ENCODE data around the gene PPIP5K2. TPM values are rescaled to one million over a fixed set of nuclear protein-coding genes. Genes with fewer than 3 reads are reported as not detected.
"Not testable (repeated sequence)": the region's sequence is repeated elsewhere in the genome, so short reads cannot be mapped to it uniquely, and the experiment has no call there.

PPIP5K2 gene
- total and polyA plus RNA-seq, 10 donors = 22.3 to 79.8 (median 63.5) TPM

DNA sequence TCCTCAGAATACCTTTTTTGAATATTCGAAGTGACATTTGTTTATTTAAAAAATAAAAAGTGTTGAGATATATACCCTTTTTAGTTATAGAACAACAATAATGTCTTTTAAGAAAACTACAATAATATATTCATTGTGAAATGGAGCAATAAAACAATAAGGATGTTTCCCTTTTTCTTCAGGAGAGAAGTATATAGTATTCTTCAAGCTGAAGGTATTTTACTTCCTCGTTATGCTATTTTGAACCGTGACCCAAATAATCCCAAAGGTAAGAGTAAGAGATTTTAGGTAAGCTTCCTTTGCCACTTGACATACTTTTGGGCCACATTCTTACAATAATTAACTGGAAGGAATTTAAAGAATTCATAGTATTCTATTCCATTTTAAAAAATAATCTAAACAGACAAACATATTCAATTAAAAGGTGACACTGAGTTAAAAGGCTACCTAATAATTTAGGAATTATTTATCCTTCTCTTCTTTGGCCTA is 18.1 kb downstream of the PPIP5K2 start:
- no peaks in the 10 kb centered on the region for H3K9me3 ChIP-seq
- H3K27me3 ChIP-seq (replicated peaks in 1 of 7) = no peaks in the 10 kb centered on the region
- TF ChIP-seq POLR2A (IDR thresholded peaks at IDR 0.05) (no peak), POLR2AphosphoS5 (IDR thresholded peaks at IDR 0.05) (no peak)
- TF ChIP-seq, protein P1, sequence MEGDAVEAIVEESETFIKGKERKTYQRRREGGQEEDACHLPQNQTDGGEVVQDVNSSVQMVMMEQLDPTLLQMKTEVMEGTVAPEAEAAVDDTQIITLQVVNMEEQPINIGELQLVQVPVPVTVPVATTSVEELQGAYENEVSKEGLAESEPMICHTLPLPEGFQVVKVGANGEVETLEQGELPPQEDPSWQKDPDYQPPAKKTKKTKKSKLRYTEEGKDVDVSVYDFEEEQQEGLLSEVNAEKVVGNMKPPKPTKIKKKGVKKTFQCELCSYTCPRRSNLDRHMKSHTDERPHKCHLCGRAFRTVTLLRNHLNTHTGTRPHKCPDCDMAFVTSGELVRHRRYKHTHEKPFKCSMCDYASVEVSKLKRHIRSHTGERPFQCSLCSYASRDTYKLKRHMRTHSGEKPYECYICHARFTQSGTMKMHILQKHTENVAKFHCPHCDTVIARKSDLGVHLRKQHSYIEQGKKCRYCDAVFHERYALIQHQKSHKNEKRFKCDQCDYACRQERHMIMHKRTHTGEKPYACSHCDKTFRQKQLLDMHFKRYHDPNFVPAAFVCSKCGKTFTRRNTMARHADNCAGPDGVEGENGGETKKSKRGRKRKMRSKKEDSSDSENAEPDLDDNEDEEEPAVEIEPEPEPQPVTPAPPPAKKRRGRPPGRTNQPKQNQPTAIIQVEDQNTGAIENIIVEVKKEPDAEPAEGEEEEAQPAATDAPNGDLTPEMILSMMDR (IDR thresholded peaks at IDR 0.05 in 8 of 11, conservative IDR thresholded peaks at IDR 0.05 in 3 of 11) = no peak
- peaks cover 0 to 13% (median 0%) of the 10 kb centered on the region in 6 donors for H3K4me1 ChIP-seq
- intact Hi-C loops (cut with DNase I; ENCODE audit: low total_unique reads) = loop anchor here (10.0 kb wide), 1 partner anchor 553 kb away; no protein-coding TSS in a partner anchor
- H3K36me3 ChIP-seq = peaks cover 0 to 79% (median 17%) of the 10 kb centered on the region in 6 donors
- no peak overlapping the region for H3K27ac ChIP-seq
- no peak for DNase-seq
- WGBS, 5 donors = 91 to 98% (median 93%) methylated on average over 3 of the region's 3 CpGs
- H3K4me3 ChIP-seq = no peak overlapping the region

DNA sequence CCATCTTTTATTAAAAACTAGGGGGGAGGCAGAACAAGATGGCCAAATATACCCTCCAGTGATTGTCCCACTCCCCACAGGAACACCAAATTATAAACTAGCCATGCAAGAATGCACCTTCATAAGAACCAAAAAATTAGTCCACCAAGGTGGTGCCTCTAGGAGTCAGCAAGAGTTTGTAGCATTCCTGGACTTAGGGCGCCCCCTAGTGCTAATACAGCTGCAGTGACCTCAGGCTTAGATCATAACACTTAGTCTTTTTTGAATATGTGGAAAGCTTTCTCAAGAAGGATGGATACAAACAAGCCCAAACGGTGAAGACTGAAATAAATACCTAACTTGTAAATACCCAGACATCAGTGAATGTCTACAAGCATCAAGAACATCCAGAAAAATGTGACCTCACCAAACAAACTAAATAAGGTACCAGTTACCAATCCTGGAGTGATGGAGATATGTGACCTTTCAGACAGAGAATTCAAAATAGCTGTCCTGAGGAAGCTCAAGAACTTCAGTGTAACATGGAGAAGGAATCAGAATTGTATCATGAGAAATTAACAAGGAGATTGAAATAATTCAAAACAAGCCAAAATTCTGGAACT is 19.3 kb downstream of the PPIP5K2 start:
- Histone ChIP-seq H3K9me3 (no peaks in the 10 kb centered on the region), H3K4me3 (no peak overlapping the region), H3K27ac (no peak overlapping the region), H3K4me1 (peaks cover 0 to 4% (median 0%) of the 10 kb centered on the region in 6 donors), H3K36me3 (peaks cover 0 to 78% (median 17%) of the 10 kb centered on the region in 6 donors), H3K27me3 (replicated peaks in 1 of 7) (no peaks in the 10 kb centered on the region)
- peak; percentile 87 for DNase-seq
- intact Hi-C loops (cut with DNase I; ENCODE audit: low total_unique reads) = loop anchor here (10.0 kb wide), 1 partner anchor 555 kb away; no protein-coding TSS in a partner anchor
- WGBS, 5 donors = 0 to 14% (median 2%) methylated on average over 2 of the region's 2 CpGs
- no peak for TF ChIP-seq POLR2A (IDR thresholded peaks at IDR 0.05)
- no peak for TF ChIP-seq POLR2AphosphoS5 (IDR thresholded peaks at IDR 0.05)
- TF ChIP-seq, protein P1 (IDR thresholded peaks at IDR 0.05 in 8 of 11, conservative IDR thresholded peaks at IDR 0.05 in 3 of 11) = peak; percentile 79 to 93 (median 89)

DNA sequence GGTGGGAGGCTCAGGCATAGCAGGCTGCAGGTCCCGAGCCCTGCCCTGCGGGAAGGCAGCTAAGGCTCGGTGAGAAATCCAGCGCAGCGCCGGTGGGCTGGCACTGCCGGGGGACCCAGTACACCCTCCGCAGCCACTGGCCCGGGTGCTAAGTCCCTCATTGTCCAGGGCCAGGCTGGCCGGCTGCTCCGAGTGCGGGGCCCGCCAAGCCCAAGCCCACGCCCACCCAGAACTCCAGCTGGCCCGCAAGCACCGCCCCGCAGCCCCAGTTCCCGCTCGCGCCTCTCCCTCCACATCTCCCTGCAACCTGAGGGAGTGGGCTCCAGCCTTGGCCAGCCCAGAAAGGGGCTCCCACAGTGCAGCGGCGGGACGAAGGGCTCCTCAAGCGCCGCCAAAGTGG is 22.0 kb downstream of the PPIP5K2 start:
- H3K27ac ChIP-seq; DNase-seq; H3K4me3 ChIP-seq; H3K27me3 ChIP-seq (replicated peaks in 1 of 7); H3K9me3 ChIP-seq; H3K4me1 ChIP-seq; intact Hi-C loops (cut with DNase I; ENCODE audit: low total_unique reads): not testable (repeated sequence)
- WGBS, 5 donors = 94 to 98% (median 98%) methylated on average over 13 to 25 of the region's 25 CpGs
- H3K36me3 ChIP-seq = peaks cover 0 to 53% (median 18%) of the 10 kb centered on the region in 6 donors

DNA sequence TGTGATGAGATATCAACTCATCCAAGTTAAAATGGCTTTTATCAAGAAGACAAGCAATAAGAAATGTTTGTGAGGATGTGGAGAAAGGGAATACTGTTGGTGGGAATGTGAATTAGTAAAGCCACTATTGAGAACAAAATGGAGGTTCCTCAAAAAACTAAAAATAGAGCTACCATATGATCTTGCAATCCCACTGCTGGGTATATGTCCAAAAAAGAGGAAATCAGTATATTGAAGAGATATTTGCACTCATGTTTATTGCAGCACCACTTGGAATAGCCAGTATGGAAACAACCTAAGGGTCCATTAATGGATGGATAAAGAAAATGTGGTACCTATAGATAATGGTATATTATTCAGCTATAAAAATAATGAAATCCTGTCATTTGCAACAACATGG is 25.1 kb downstream of the PPIP5K2 start:
- peaks cover 0 to 51% (median 17%) of the 10 kb centered on the region in 6 donors for H3K36me3 ChIP-seq
- H3K4me3 ChIP-seq = no peak overlapping the region
- DNase-seq = no peak
- intact Hi-C loops (cut with DNase I; ENCODE audit: low total_unique reads) = no loop called here
- no peak overlapping the region for H3K27ac ChIP-seq
- no peaks in the 10 kb centered on the region for H3K27me3 ChIP-seq (replicated peaks in 1 of 7)
- H3K4me1 ChIP-seq = no peaks in the 10 kb centered on the region
- TF ChIP-seq POLR2AphosphoS5 (IDR thresholded peaks at IDR 0.05) (no peak), POLR2A (IDR thresholded peaks at IDR 0.05) (no peak)
- TF ChIP-seq, protein P1 (IDR thresholded peaks at IDR 0.05 in 8 of 11, conservative IDR thresholded peaks at IDR 0.05 in 3 of 11) = no peak
- no peaks in the 10 kb centered on the region for H3K9me3 ChIP-seq

Data from spleen (tissue), 11 donors.